Thyroid gland (tissue), 4 donors: ENCODE results near the gene SUSD5.

Source experiments
- POLR2A ChIP-seq, 2 donors: fragments of 450-650 bp; IDR thresholded peaks; one replicate each; pipeline ENCODE4 v1.6.1; 2017; ENCODE audit warnings: antibody characterized with exemption in 2 of 2, mild to moderate bottlenecking in 2 of 2, moderate library complexity in 1 of 2
- TF ChIP-seq, protein P1 (sequence below), 6 experiments: fragments of 200-600 bp in 3 of 6; fragments of 450-650 bp in 3 of 6; sonication (generic) in 3 of 6; IDR thresholded peaks; one replicate each; pipeline ENCODE4 v1.5.1; 2016 to 2019; ENCODE audit warnings: antibody characterized with exemption in 6 of 6, mild to moderate bottlenecking in 2 of 6, inconsistent platforms in 1 of 6, moderate library complexity in 1 of 6

DNA sequence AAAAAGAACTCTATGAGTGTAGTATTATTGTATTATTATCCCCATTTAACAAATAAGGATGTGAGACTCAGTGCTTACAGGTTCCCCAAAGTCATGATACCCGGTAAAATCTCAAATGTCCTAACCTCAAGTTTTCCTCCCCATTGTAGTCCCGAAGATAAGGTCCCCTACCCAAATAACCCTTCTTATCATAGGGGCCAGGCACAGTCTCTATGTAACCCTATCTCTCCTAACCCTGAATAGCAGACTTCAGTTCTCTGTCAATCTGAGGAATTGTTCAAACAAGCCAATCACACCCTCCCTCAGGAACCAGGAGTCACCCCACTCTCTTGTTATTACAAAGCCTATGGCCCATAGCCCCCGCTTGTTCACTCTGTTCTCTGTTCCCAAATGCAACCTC, 10.5 kb upstream of the SUSD5 start:
- TF ChIP-seq, protein P1, sequence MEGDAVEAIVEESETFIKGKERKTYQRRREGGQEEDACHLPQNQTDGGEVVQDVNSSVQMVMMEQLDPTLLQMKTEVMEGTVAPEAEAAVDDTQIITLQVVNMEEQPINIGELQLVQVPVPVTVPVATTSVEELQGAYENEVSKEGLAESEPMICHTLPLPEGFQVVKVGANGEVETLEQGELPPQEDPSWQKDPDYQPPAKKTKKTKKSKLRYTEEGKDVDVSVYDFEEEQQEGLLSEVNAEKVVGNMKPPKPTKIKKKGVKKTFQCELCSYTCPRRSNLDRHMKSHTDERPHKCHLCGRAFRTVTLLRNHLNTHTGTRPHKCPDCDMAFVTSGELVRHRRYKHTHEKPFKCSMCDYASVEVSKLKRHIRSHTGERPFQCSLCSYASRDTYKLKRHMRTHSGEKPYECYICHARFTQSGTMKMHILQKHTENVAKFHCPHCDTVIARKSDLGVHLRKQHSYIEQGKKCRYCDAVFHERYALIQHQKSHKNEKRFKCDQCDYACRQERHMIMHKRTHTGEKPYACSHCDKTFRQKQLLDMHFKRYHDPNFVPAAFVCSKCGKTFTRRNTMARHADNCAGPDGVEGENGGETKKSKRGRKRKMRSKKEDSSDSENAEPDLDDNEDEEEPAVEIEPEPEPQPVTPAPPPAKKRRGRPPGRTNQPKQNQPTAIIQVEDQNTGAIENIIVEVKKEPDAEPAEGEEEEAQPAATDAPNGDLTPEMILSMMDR (IDR thresholded peaks at IDR 0.05), result no peak
- TF ChIP-seq POLR2A (IDR thresholded peaks at IDR 0.05), result no peak
